HepG2 (cell line): ENCODE results near the gene ZNRF4. TPM values are rescaled to one million over a fixed set of nuclear protein-coding genes. Genes with fewer than 3 reads are reported as not detected.

Experiments used
- ATF7-NPFF ChIP-seq: sonication (generic); formaldehyde crosslinking; IDR thresholded peaks from 2 replicates; pipeline ENCODE4 v1.8.1; 2023; ENCODE audit warnings: mild to moderate bottlenecking, low read depth, missing genetic modification reagents, moderate library complexity
- CSRNP2 ChIP-seq: sonication (generic); formaldehyde crosslinking; conservative IDR thresholded peaks from 2 replicates; pipeline ENCODE4 v1.8.0; 2022; ENCODE audit warnings: low read depth, missing genetic modification reagents
- DMAP1 ChIP-seq: IDR thresholded peaks from 2 replicates; pipeline ENCODE4 v1.6.1; 2016
- FOXK1 ChIP-seq: sonication (generic); formaldehyde crosslinking; IDR thresholded peaks from 2 replicates; pipeline ENCODE4 v1.4.0; 2020; ENCODE audit warnings: low read depth, missing genetic modification reagents, borderline replicate concordance
- GABPA ChIP-seq, 2 experiments: IDR thresholded peaks; 2 replicates each; pipeline ENCODE4 v1.6.1; 2011 to 2016; ENCODE audit warnings: low read depth in 2 of 2, low read length in 1 of 2, missing biosample characterization in 1 of 2, missing genetic modification characterization in 1 of 2
- RFXANK ChIP-seq: IDR thresholded peaks from 2 replicates; pipeline ENCODE4 v1.6.1; 2016
- RFXAP ChIP-seq: sonication (generic); formaldehyde crosslinking; IDR thresholded peaks from 2 replicates; pipeline ENCODE4 v1.4.0; 2020; ENCODE audit warnings: missing genetic modification reagents, borderline replicate concordance
- STAT6 ChIP-seq: sonication (generic); formaldehyde crosslinking; IDR thresholded peaks from 2 replicates; pipeline ENCODE4 v1.4.0; 2020; ENCODE audit warnings: missing genetic modification reagents, mild to moderate bottlenecking, borderline replicate concordance
- ZFP37 ChIP-seq: sonication (generic); formaldehyde crosslinking; IDR thresholded peaks from 2 replicates; pipeline ENCODE4 v1.4.0; 2020; ENCODE audit warnings: missing genetic modification reagents, borderline replicate concordance
- ZNF224 ChIP-seq: sonication (generic); formaldehyde crosslinking; IDR thresholded peaks from 2 replicates; pipeline ENCODE4 v1.5.0; 2020; ENCODE audit warnings: mild to moderate bottlenecking, missing genetic modification reagents
- ZNF576 ChIP-seq: sonication (generic); formaldehyde crosslinking; IDR thresholded peaks from 2 replicates; pipeline ENCODE4 v1.4.0; 2020; ENCODE audit warnings: mild to moderate bottlenecking, missing genetic modification reagents
- ZNF616 ChIP-seq: sonication (generic); formaldehyde crosslinking; IDR thresholded peaks from 2 replicates; pipeline ENCODE4 v1.5.0; 2020; ENCODE audit warnings: low read depth, mild to moderate bottlenecking, missing genetic modification reagents
- ZNF713 ChIP-seq: sonication (generic); formaldehyde crosslinking; IDR thresholded peaks from 2 replicates; pipeline ENCODE4 v1.4.0; 2020; ENCODE audit warnings: mild to moderate bottlenecking, missing genetic modification reagents
- ZNF883 ChIP-seq: sonication (generic); formaldehyde crosslinking; IDR thresholded peaks from 2 replicates; pipeline ENCODE4 v1.5.1; 2020; ENCODE audit warnings: mild to moderate bottlenecking, missing genetic modification reagents; ENCODE audit errors: not compliant biosample characterization
- ZSCAN20 ChIP-seq: sonication (generic); formaldehyde crosslinking; IDR thresholded peaks from 2 replicates; pipeline ENCODE4 v1.4.0; 2020; ENCODE audit warnings: missing genetic modification reagents, mild to moderate bottlenecking, borderline replicate concordance
- polyA plus RNA-seq, 8 experiments: library from polyadenylated mRNA; depleted of rRNA in 3 of 8; stranded (reverse) in 7 of 8; unstranded in 1 of 8; fragments of >200 nt; fragmentation: Illumina TruSeq in 4 of 8; extraction: Trizol in 4 of 8; gene quantifications; 2 replicates each; pipeline versions ENCODE4 v1.2.1 to v1.2.3, GENCODE V29; 2011 to 2016; ENCODE audit warnings: low read depth in 4 of 8, missing spikeins in 1 of 8, mixed read lengths in 1 of 8; ENCODE audit not compliant: insufficient read depth in 1 of 8
- total RNA-seq, 5 experiments: library from RNA; depleted of rRNA; stranded (reverse); fragments of >200 nt; fragmentation: Illumina TruSeq; extraction: Trizol; gene quantifications; 2 replicates each; pipeline ENCODE4 v1.2.3, GENCODE V29; 2016; ENCODE audit warnings: low read depth in 1 of 5
- TF ChIP-seq, protein P1 (sequence below): sonication (generic); formaldehyde crosslinking; IDR thresholded peaks from 2 replicates; pipeline ENCODE4 v1.4.0; 2020; ENCODE audit warnings: low read depth, missing genetic modification reagents
- TF ChIP-seq, protein P2 (sequence below): sonication (generic); formaldehyde crosslinking; IDR thresholded peaks from 2 replicates; pipeline ENCODE4 v1.4.0; 2020; ENCODE audit warnings: missing genetic modification reagents

ZNRF4 gene
- total and polyA plus RNA-seq, 2 of the 13 experiments (the other 11 are each of a cell fraction or from before 2014, with no cell fraction given) = not detected

DNA sequence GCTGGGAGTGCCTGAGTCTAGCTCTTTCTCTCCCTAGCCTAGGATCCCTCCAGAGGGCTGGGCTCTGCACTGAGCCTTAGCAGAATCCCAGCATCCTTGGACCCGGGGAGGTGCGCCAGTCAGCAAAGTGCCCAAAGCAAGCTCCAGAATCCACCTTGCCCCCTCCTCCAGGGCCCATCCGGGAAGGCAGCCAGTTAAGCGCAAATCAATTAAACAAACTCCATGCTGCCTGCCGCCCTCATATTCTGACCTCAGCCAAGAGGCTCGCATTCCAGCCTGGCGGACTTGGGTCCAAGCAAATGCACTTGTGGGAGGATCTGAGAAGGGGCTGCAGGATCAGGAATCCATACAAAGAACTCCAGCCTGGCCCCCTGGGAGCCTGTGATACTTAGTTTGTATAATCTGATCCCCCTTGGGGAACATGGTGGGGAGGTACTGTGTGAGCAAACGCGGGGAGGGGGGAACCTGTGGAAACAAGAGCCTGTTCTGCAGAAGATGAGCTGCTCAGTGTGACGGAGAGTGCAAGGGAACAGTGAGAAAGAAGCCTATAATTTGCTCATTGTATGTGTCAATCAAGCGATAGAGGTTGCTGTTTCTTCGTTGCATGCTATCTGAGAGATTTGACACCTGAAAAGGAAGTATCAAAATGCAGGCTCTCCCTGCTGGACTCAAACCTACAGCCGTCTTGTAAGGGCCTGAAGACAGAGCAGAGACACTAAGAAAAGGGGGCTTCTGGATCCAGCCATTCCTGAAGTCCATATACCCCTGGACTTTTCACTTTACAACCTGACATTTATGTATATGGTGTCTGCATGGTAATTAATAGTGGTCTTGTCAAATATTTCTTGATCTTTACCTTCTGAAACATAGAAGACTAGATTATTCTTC, 29.4 kb downstream of the ZNRF4 start (continued):
- TF ChIP-seq CSRNP2 (no peak), ZNF883 (CRISPR knock-in tag) (peak; percentile 53), ATF7-NPFF (CRISPR knock-in tag) (no peak), ZNF224 (CRISPR knock-in tag) (no peak), GABPA (IDR thresholded peaks at IDR 0.05; ENCODE audit: low read depth, low read length) (no peak), GABPA (CRISPR knock-in tag; IDR thresholded peaks at IDR 0.05; ENCODE audit: low read depth) (no peak), ZNF616 (no peak), STAT6 (CRISPR knock-in tag) (no peak), ZNF576 (CRISPR knock-in tag) (no peak), DMAP1 (CRISPR knock-in tag) (0 out of 2 replicates have a peak, but pooled peaks have one; percentile 41), RFXANK (CRISPR knock-in tag) (no peak), ZFP37 (no peak), FOXK1 (CRISPR knock-in tag) (no peak), ZNF713 (CRISPR knock-in tag) (no peak), ZSCAN20 (CRISPR knock-in tag) (no peak), RFXAP (no peak)
- TF ChIP-seq, protein P1, sequence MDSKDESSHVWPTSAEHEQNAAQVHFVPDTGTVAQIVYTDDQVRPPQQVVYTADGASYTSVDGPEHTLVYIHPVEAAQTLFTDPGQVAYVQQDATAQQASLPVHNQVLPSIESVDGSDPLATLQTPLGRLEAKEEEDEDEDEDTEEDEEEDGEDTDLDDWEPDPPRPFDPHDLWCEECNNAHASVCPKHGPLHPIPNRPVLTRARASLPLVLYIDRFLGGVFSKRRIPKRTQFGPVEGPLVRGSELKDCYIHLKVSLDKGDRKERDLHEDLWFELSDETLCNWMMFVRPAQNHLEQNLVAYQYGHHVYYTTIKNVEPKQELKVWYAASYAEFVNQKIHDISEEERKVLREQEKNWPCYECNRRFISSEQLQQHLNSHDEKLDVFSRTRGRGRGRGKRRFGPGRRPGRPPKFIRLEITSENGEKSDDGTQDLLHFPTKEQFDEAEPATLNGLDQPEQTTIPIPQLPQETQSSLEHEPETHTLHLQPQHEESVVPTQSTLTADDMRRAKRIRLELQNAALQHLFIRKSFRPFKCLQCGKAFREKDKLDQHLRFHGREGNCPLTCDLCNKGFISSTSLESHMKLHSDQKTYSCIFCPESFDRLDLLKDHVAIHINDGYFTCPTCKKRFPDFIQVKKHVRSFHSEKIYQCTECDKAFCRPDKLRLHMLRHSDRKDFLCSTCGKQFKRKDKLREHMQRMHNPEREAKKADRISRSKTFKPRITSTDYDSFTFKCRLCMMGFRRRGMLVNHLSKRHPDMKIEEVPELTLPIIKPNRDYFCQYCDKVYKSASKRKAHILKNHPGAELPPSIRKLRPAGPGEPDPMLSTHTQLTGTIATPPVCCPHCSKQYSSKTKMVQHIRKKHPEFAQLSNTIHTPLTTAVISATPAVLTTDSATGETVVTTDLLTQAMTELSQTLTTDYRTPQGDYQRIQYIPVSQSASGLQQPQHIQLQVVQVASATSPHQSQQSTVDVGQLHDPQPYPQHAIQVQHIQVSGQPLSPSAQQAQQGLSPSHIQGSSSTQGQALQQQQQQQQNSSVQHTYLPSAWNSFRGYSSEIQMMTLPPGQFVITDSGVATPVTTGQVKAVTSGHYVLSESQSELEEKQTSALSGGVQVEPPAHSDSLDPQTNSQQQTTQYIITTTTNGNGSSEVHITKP (CRISPR knock-in tag) = no peak
- TF ChIP-seq, protein P2, sequence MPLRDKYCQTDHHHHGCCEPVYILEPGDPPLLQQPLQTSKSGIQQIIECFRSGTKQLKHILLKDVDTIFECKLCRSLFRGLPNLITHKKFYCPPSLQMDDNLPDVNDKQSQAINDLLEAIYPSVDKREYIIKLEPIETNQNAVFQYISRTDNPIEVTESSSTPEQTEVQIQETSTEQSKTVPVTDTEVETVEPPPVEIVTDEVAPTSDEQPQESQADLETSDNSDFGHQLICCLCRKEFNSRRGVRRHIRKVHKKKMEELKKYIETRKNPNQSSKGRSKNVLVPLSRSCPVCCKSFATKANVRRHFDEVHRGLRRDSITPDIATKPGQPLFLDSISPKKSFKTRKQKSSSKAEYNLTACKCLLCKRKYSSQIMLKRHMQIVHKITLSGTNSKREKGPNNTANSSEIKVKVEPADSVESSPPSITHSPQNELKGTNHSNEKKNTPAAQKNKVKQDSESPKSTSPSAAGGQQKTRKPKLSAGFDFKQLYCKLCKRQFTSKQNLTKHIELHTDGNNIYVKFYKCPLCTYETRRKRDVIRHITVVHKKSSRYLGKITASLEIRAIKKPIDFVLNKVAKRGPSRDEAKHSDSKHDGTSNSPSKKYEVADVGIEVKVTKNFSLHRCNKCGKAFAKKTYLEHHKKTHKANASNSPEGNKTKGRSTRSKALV = no peak
